Measurements from ENCODE around the gene BLOC1S1. TPM values are rescaled to one million over a fixed set of nuclear protein-coding genes. Genes with fewer than 3 reads are reported as not detected.

BLOC1S1 gene
- total and polyA plus RNA-seq, 12 donors, result 68.3 to 515 (median 105) TPM

DNA sequence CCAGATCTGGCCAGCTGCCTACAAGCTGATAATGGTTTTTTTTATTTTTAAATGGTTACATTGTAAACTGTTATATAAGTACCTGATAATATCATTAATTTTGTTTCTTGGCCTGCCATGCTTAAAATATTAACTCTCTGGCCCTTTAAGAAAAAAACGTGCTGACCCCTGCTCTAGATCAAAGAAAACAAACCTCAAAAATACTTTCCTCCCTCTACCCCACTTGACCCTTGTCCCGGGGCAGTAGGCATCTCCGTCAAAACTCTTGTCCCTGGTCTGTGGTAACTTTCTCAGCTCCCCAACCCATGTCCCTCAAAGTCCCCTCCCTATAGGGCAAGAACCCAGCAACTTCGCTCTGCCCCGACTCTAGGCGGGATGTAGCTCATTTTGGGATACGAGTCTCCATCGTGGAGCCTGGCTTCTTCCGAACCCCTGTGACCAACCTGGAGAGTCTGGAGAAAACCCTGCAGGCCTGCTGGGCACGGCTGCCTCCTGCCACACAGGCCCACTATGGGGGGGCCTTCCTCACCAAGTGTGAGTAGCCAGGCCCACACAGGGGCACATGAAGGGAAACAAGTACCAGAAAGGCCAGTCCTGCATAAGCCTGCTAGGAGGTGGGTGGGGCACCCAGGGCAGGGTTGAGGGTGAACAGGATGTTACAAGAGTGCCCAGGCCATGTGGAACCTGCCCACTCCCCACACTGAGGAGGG is 7.8 kb downstream of the BLOC1S1 start:
- Histone ChIP-seq H3K27ac (peak overlapping the region in 8 of 10 donors; percentile 15 to 92 (median 46)), H3K9me3 (no peaks in the 10 kb centered on the region), H3K27me3 (no peaks in the 10 kb centered on the region), H3K4me3 (no peak overlapping the region), H3K36me3 (peaks cover 0 to 81% (median 29%) of the 10 kb centered on the region in 9 donors), H3K4me1 (peaks cover 19 to 86% (median 78%) of the 10 kb centered on the region in 9 donors)
- intact Hi-C loops (cut with DNase I), result loop anchor here in 6 of 10 donors (5.0 kb wide), 3 partner anchors 41 to 66 kb away; a partner anchor contains a TSS
- WGBS, 2 donors, result 44 to 49% methylated on average over 10 of the region's 10 CpGs
- DNase-seq (no peak), ATAC-seq (no peak)
- TF ChIP-seq CTCF (IDR thresholded peaks at IDR 0.05), result no peak

GRCh38 chr12:55724226-55724939 is 8.5 kb downstream of the BLOC1S1 start:
- Histone ChIP-seq H3K36me3 (peaks cover 0 to 74% (median 29%) of the 10 kb centered on the region in 9 donors), H3K27ac (peak overlapping the region in 7 of 10 donors; percentile 35 to 100 (median 53)), H3K9me3 (no peaks in the 10 kb centered on the region), H3K4me1 (peaks cover 13 to 79% (median 71%) of the 10 kb centered on the region in 9 donors), H3K4me3 (no peak overlapping the region), H3K27me3 (no peaks in the 10 kb centered on the region)
- peak in 8 of 9 donors; percentile 24 to 68 (median 59) for TF ChIP-seq CTCF (IDR thresholded peaks at IDR 0.05)
- WGBS, 2 donors, result 56 to 59% methylated on average over 11 of the region's 11 CpGs
- ATAC-seq, result no peak
- peak in 1 of 2 donors; percentile 64 for DNase-seq
- intact Hi-C loops (cut with DNase I), result loop anchor here in 6 of 10 donors (5.0 kb wide), 3 partner anchors 42 to 67 kb away; a partner anchor contains a TSS

DNA sequence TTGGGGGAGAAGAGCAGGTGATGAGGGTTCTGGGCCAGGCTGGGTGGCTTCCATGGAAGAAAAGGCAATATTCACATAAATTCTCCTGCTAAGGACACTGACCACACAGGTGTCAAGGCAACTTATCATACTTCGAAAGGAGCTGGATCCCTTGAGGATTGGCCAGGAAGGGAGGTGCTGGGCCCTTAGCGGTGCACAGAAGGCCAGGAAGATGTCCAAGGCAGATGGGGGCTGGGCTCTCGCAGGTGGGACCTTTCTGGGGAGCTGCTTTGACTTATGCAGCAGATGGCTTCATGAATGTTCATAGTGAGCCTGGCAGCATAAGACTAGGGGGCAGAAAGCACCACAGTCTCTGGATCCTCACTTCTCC is 9.1 kb downstream of the BLOC1S1 start:
- Histone ChIP-seq H3K27ac (peak overlapping the region in 6 of 10 donors; percentile 10 to 100 (median 39)), H3K4me1 (peaks cover 16 to 78% (median 65%) of the 10 kb centered on the region in 9 donors), H3K36me3 (peaks cover 0 to 69% (median 29%) of the 10 kb centered on the region in 9 donors), H3K27me3 (no peaks in the 10 kb centered on the region), H3K4me3 (no peak overlapping the region), H3K9me3 (no peaks in the 10 kb centered on the region)
- DNase-seq (no peak), ATAC-seq (no peak)
- 45 to 52% methylated on average over 3 of the region's 3 CpGs for WGBS, 2 donors
- TF ChIP-seq CTCF (IDR thresholded peaks at IDR 0.05), result no peak
- intact Hi-C loops (cut with DNase I), result loop anchor here in 8 of 10 donors (5.0 kb wide), 3 partner anchors 43 to 68 kb away; a partner anchor contains a TSS

GRCh38 chr12:55725556-55725955 is 9.7 kb downstream of the BLOC1S1 start:
- Histone ChIP-seq H3K36me3 (peaks cover 0 to 63% (median 29%) of the 10 kb centered on the region in 9 donors), H3K4me3 (no peak overlapping the region), H3K9me3 (no peaks in the 10 kb centered on the region), H3K27me3 (no peaks in the 10 kb centered on the region), H3K4me1 (peaks cover 20 to 78% (median 65%) of the 10 kb centered on the region in 9 donors), H3K27ac (peak overlapping the region in 5 of 10 donors; percentile 10 to 100 (median 43))
- TF ChIP-seq CTCF (IDR thresholded peaks at IDR 0.05), result no peak
- ATAC-seq, result no peak
- 37 to 49% methylated on average over 3 of the region's 3 CpGs for WGBS, 2 donors
- intact Hi-C loops (cut with DNase I), result loop anchor here in 2 of 10 donors (5.0 kb wide), 2 partner anchors 43 to 68 kb away; a partner anchor contains a TSS
- DNase-seq, result no peak
